Sigmoid colon (tissue), 4 donors: ENCODE results near the gene TMEM14C.

Experiments used
- EP300 ChIP-seq, 4 donors: sonication (generic); formaldehyde crosslinking; IDR thresholded peaks; one replicate each; pipeline ENCODE4 v1.6.1; 2017; ENCODE audit warnings: antibody characterized with exemption in 4 of 4
- POLR2AphosphoS5 ChIP-seq, 4 donors: sonication (generic); formaldehyde crosslinking; IDR thresholded peaks; one replicate each; pipeline ENCODE4 v1.6.1; 2017; ENCODE audit warnings: antibody characterized with exemption in 4 of 4
- TF ChIP-seq, protein P1 (sequence below), 4 experiments: fragments of 450-650 bp in 3 of 4; fragments of 200-600 bp in 1 of 4; IDR thresholded peaks; one replicate each; pipeline ENCODE4 v1.5.1; 2016 to 2019; ENCODE audit warnings: antibody characterized with exemption in 4 of 4, mild to moderate bottlenecking in 3 of 4, moderate library complexity in 2 of 4

DNA sequence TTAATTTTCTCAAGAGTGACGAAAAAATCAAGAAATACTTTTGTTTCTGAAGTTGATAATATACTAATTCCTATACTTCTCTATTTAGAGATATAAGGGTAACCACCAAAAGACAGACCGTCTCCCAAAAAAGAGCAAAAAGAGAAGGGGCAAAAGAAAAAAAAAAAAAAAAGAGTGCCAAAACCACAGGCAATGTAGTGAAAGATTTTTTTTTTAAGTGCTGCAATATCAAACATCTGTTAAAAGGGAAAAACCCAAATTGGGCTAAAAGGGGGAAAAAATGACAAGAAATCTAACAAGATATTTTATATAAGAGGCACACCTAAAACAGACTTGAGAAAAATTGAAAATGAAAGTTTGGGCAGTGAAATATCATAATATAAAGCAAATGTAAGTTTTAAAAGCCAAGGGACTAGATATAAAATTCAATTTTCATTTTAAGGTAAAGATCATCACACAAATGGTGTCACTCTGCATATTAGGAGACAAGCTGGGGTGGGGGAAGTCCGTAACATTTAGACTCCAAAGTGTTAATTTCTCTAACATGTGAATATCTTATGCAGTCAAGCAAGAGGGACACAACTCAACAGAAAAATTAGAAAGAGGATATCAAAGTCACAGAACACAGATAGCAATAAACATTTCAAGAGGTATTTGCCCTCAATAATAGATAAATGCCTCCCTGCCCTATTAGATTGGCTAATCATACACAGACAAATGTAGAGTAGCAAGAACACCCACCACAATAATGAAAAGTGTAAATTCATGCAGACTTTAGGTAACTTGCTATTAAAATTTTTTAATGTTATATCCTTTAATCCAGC is 37.6 kb upstream of the TMEM14C start:
- TF ChIP-seq, protein P1, sequence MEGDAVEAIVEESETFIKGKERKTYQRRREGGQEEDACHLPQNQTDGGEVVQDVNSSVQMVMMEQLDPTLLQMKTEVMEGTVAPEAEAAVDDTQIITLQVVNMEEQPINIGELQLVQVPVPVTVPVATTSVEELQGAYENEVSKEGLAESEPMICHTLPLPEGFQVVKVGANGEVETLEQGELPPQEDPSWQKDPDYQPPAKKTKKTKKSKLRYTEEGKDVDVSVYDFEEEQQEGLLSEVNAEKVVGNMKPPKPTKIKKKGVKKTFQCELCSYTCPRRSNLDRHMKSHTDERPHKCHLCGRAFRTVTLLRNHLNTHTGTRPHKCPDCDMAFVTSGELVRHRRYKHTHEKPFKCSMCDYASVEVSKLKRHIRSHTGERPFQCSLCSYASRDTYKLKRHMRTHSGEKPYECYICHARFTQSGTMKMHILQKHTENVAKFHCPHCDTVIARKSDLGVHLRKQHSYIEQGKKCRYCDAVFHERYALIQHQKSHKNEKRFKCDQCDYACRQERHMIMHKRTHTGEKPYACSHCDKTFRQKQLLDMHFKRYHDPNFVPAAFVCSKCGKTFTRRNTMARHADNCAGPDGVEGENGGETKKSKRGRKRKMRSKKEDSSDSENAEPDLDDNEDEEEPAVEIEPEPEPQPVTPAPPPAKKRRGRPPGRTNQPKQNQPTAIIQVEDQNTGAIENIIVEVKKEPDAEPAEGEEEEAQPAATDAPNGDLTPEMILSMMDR (IDR thresholded peaks at IDR 0.05), result no peak
- TF ChIP-seq EP300 (IDR thresholded peaks at IDR 0.05) (no peak), POLR2AphosphoS5 (IDR thresholded peaks at IDR 0.05) (no peak)
